ENCODE data around the gene NUP188. TPM values are rescaled to one million over a fixed set of nuclear protein-coding genes. Genes with fewer than 3 reads are reported as not detected.

NUP188 gene, protein sequence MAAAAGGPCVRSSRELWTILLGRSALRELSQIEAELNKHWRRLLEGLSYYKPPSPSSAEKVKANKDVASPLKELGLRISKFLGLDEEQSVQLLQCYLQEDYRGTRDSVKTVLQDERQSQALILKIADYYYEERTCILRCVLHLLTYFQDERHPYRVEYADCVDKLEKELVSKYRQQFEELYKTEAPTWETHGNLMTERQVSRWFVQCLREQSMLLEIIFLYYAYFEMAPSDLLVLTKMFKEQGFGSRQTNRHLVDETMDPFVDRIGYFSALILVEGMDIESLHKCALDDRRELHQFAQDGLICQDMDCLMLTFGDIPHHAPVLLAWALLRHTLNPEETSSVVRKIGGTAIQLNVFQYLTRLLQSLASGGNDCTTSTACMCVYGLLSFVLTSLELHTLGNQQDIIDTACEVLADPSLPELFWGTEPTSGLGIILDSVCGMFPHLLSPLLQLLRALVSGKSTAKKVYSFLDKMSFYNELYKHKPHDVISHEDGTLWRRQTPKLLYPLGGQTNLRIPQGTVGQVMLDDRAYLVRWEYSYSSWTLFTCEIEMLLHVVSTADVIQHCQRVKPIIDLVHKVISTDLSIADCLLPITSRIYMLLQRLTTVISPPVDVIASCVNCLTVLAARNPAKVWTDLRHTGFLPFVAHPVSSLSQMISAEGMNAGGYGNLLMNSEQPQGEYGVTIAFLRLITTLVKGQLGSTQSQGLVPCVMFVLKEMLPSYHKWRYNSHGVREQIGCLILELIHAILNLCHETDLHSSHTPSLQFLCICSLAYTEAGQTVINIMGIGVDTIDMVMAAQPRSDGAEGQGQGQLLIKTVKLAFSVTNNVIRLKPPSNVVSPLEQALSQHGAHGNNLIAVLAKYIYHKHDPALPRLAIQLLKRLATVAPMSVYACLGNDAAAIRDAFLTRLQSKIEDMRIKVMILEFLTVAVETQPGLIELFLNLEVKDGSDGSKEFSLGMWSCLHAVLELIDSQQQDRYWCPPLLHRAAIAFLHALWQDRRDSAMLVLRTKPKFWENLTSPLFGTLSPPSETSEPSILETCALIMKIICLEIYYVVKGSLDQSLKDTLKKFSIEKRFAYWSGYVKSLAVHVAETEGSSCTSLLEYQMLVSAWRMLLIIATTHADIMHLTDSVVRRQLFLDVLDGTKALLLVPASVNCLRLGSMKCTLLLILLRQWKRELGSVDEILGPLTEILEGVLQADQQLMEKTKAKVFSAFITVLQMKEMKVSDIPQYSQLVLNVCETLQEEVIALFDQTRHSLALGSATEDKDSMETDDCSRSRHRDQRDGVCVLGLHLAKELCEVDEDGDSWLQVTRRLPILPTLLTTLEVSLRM (N-terminal part only)
- 37.8 to 45.1 TPM (median 42.4 TPM) in 5 replicates for total RNA-seq (2022; extraction: Qiagen RNA extraction)

GRCh38 chr9:128947527-128948301 is at the start of gene NUP188, which contains the start of gene DOLK:
TSS of gene NUP188 (plus strand) at chr9:128947699. CDS start at chr9:128947720, 21 bp downstream.
TSS of gene DOLK (minus strand) at chr9:128947603. CDS start at chr9:128947303, 300 bp downstream.

DNA sequence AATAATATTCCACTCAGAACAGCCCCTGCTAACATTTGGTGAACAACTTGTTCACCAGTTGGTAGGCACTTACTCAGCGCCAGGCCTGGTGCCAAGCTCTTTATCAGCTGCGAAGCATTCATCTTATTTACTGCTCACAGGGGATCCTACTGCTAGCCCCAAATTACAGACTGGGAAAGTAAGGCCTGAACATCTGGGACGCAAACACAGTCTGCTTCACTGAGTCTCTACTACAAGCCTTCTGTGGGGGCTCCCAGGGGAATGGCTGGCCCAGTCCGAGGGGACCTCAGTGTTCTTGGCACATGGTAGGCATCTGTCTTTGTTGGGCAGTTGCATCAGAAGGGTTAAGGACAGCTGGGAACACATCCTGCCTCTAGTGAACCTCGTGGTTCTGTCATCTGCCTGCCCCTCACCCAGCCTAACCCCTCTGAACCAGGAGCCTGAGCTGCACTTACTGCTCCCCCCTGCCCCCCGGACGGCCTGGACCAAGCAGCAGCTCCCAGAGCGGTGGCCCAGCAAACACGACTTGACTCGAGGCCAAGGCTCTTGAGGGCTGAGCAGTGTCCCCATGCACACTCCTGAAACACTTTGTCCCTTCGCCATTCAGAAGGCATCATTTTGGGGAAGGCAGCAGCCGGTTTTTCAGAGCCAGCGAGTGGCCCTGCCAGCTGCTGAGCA is 27.0 kb upstream of the NUP188 start, which contains the start of gene PHYHD1:
PHYHD1 (plus strand) TSS at position 602 of the 678 bp plus-strand sequence. CDS start 1,342 bp downstream, outside the sequence.

DNA sequence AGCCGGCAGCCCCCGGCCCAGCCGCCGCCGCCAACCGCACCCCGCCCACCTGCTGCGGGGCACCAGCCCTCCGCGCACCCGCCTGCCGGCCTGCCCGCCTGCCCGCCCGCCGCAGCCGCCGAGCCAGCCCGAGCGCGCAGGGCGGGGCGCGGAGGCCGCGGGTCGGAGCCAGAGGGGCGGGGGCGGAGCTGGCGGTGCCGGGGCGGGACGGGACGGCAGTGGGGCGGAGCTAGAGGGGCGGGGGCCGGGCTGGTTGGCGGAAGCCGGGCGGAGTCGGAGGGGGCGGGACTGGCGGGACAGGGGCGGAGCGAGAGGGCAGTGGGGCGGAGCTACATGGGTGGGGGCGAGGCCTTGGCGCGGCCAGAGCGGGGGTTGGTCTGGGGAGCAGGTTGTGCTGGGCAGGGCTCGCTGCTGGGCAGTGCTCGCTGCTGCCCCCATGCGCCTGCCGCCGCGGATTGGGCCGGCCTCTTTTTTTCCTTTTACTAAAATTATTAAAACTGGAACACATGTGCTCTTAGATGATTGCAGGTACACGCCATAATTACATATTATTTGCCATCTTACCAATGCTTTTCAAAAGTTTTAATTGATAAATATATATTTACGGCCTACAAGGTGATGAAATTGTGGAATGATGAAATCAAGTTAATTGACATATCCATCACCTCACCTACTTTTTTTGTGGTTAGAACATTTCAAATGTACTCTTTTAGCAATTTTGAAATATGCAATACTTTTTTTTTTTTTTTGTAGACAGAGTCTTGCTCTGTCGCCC is 80.9 kb downstream of the NUP188 start, which contains the start of gene SH3GLB2:
SH3GLB2 (minus strand) TSS at position 140 of the 775 bp plus-strand sequence. CDS start 177 bp downstream, outside the sequence.

GRCh38 chr9:129036241-129036922 is 88.9 kb downstream of the NUP188 start, which contains the start of gene MIGA2:
TSS of gene MIGA2 (plus strand) at chr9:129036626. CDS start at chr9:129040595, 3,969 bp downstream.

Other genes with a start within 250 kb of the NUP188 start
- 13.1 to 18.5 TPM (median 16.8 TPM) in 5 replicates for gene PKN3, start 245.2 kb upstream of the NUP188 start, total RNA-seq (2022; extraction: Qiagen RNA extraction)
- 65.4 to 100.0 TPM (median 97.3 TPM) in 5 replicates for gene ZDHHC12, start 223.6 kb upstream of the NUP188 start, total RNA-seq (2022; extraction: Qiagen RNA extraction)
- 14.9 to 18.2 TPM (median 16.2 TPM) in 5 replicates for gene ZER1, start 175.8 kb upstream of the NUP188 start, total RNA-seq (2022; extraction: Qiagen RNA extraction)
- 20.2 to 22.3 TPM (median 20.8 TPM) in 5 replicates for gene TBC1D13, start 160.4 kb upstream of the NUP188 start, total RNA-seq (2022; extraction: Qiagen RNA extraction)
- 16.5 to 37.5 TPM (median 36.8 TPM) in 5 replicates for gene ENDOG, start 129.2 kb upstream of the NUP188 start, total RNA-seq (2022; extraction: Qiagen RNA extraction)
- gene SPOUT1, start 117.9 kb upstream of the NUP188 start, total RNA-seq (2022; extraction: Qiagen RNA extraction), result 19.6 to 51.4 TPM (median 47.7 TPM) in 5 replicates
- gene KYAT1, start 65.7 kb upstream of the NUP188 start, total RNA-seq (2022; extraction: Qiagen RNA extraction), result 9.8 to 15.3 TPM (median 13.1 TPM) in 5 replicates
- 132 to 153 TPM (median 147 TPM) in 5 replicates for gene LRRC8A, start 65.6 kb upstream of the NUP188 start, total RNA-seq (2022; extraction: Qiagen RNA extraction)
- 0.20 to 0.33 TPM (median 0.25 TPM) in 5 replicates for gene PHYHD1, start 26.7 kb upstream of the NUP188 start, total RNA-seq (2022; extraction: Qiagen RNA extraction)
- 36.8 to 41.3 TPM (median 40.6 TPM) in 5 replicates for gene DOLK, start 96 bp upstream of the NUP188 start, total RNA-seq (2022; extraction: Qiagen RNA extraction)
- 36.8 to 53.7 TPM (median 48.5 TPM) in 5 replicates for gene SH3GLB2, start 80.6 kb downstream of the NUP188 start, total RNA-seq (2022; extraction: Qiagen RNA extraction)
- gene MIGA2, start 88.9 kb downstream of the NUP188 start, total RNA-seq (2022; extraction: Qiagen RNA extraction), result 13.1 to 17.7 TPM (median 14.9 TPM) in 5 replicates
- 17.8 to 20.7 TPM (median 19.3 TPM) in 5 replicates for gene DOLPP1, start 133.4 kb downstream of the NUP188 start, total RNA-seq (2022; extraction: Qiagen RNA extraction)
- 24.9 to 30.3 TPM (median 29.8 TPM) in 5 replicates for gene CRAT, start 163.1 kb downstream of the NUP188 start, total RNA-seq (2022; extraction: Qiagen RNA extraction)
- 120 to 136 TPM (median 128 TPM) in 5 replicates for gene PTPA, start 163.7 kb downstream of the NUP188 start, total RNA-seq (2022; extraction: Qiagen RNA extraction)
- gene IER5L, start 230.6 kb downstream of the NUP188 start, total RNA-seq (2022; extraction: Qiagen RNA extraction), result 19.5 to 45.1 TPM (median 41.1 TPM) in 5 replicates

All from A549 treated with AZD2906 at 1 μM for 4 hours (cell line).